ENCODE data around the gene SRGAP1. TPM values are rescaled to one million over a fixed set of nuclear protein-coding genes. Genes with fewer than 3 reads are reported as not detected.
"Not testable (repeated sequence)": the region's sequence is repeated elsewhere in the genome, so short reads cannot be mapped to it uniquely, and the experiment has no call there.

The SRGAP1 gene
- total and polyA plus RNA-seq, 2 of the 4 experiments (the other 2 are of a cell fraction) = 10.0 to 10.2 TPM

GRCh38 chr12:64076565-64076964 lies 232.1 kb downstream of the SRGAP1 start:
- H2BK5ac ChIP-seq (ENCODE audit: low read depth, low read length, poor library complexity, severe bottlenecking); H3K14ac ChIP-seq (replicated peaks; ENCODE audit: low read depth, low read length); ATAC-seq (ENCODE audit: low read depth); H3K56ac ChIP-seq (ENCODE audit: extremely low read depth, insufficient read depth, low read length); H3K23ac ChIP-seq (ENCODE audit: low read depth, low read length); H2AFZ ChIP-seq (replicated peaks; ENCODE audit: low read length, poor library complexity); in situ Hi-C loops (cut with MboI; ENCODE audit: low sequenced_read_pairs); H4K91ac ChIP-seq (ENCODE audit: insufficient read depth, low read depth, low read length); H4K20me1 ChIP-seq (ENCODE audit: insufficient read depth, low read length); H3K9me3 ChIP-seq (ENCODE audit: control insufficient read depth, insufficient read depth, low read length); H3K4me2 ChIP-seq (ENCODE audit: low read depth, low read length); H4K5ac ChIP-seq (ENCODE audit: low read depth, low read length); H3K9me1 ChIP-seq (ENCODE audit: insufficient read depth, low read length); H3K9ac ChIP-seq (ENCODE audit: low read depth, low read length); H2BK15ac ChIP-seq (ENCODE audit: low read depth, low read length); H3K4me1 ChIP-seq (ENCODE audit: control insufficient read depth, insufficient read depth, low read length); H2AK5ac ChIP-seq (ENCODE audit: low read depth, low read length); H2BK120ac ChIP-seq (ENCODE audit: low read depth, low read length); H3K18ac ChIP-seq (ENCODE audit: low read depth, low read length); intact Hi-C loops (cut with micrococcal nuclease); H3K4ac ChIP-seq (ENCODE audit: low read depth, low read length); H3K27me3 ChIP-seq (ENCODE audit: control insufficient read depth, insufficient read depth, low read length); BruUV-seq (replicated peaks); H3K4me3 ChIP-seq (ENCODE audit: insufficient read depth, low read depth, low read length); H2AK9ac ChIP-seq (replicated peaks; ENCODE audit: low read depth, low read length, poor library complexity); POLR2A ChIA-PET (ENCODE audit: unreplicated experiment); H3K27ac ChIP-seq (ENCODE audit: insufficient read depth, low read length); H2BK20ac ChIP-seq (ENCODE audit: low read depth, low read length); dilution Hi-C loops (cut with HindIII; ENCODE audit: low sequenced_read_pairs, unreplicated experiment); DNase-seq: not testable (repeated sequence)
- peaks cover 22 to 46% of the 10 kb centered on the region in 2 experiments for H3K79me1 ChIP-seq (ENCODE audit: low read depth in 1 of 2, low read length in 2 of 2)
- H4K8ac ChIP-seq (ENCODE audit: low read depth in 2 of 2, low read length in 2 of 2) = peak overlapping the region in 1 of 2 experiments; percentile 0; a peak in 1 of 4 replicates
- no CpG with 5 or more reads among the region's 9 CpGs for WGBS, 2 experiments (ENCODE audit: extremely low coverage in 2 of 2, insufficient read length in 1 of 2)
- CTCF ChIA-PET = interaction anchor here (0.9 to 1.6 kb wide), 2 partner anchors 9 to 11 kb away, joined by 3 read pairs; no protein-coding TSS in a partner anchor
- H3K36me3 ChIP-seq (ENCODE audit: control insufficient read depth, insufficient read depth, low read length) = peaks cover 23% of the 10 kb centered on the region
